Fibroblast of pulmonary artery (primary cell): Measurements from ENCODE around the gene CALR3.
A peak's percentile ranks its signal among the peaks of the same experiment; 100 is the strongest.

Experiments used
- DNase-seq: peaks from one replicate; pipeline ENCODE4 v3.0.0-alpha.2; 2010; ENCODE audit warnings: low read depth
- H3K4me3 ChIP-seq: replicated peaks from 2 replicates; pipeline ENCODE4 v1.5.1; 2011; ENCODE audit warnings: low read depth, mild to moderate bottlenecking, control low read depth, low read length, moderate library complexity
- TF ChIP-seq, protein P1 (sequence below): IDR thresholded peaks from 2 replicates; pipeline ENCODE4 v1.5.1; 2011; ENCODE audit warnings: mild to moderate bottlenecking, control low read depth, low read length, inconsistent platforms; ENCODE audit errors: missing control alignments

CALR3 gene

DNA sequence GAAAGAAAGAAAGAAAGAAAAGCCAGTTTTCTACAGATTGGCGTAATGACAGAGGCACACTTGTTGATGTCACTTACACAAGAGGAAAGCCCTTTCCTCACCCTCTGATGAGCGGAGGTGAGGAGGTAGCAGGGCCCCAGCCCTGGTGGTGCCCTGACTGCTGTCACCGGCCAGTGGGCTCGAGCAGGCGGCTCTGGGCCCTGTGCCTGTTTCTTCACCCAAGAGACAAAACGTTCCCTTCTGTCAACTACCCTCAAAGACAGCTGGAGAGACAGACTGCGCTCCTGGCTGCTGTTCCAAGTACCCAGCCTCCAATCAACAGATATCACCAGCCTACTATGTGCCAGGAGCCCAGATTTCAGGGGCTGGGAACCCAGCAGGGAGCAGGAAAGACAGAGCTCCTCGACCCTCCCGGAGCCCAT lies 34.3 kb downstream of the CALR3 start:
- TF ChIP-seq, protein P1, sequence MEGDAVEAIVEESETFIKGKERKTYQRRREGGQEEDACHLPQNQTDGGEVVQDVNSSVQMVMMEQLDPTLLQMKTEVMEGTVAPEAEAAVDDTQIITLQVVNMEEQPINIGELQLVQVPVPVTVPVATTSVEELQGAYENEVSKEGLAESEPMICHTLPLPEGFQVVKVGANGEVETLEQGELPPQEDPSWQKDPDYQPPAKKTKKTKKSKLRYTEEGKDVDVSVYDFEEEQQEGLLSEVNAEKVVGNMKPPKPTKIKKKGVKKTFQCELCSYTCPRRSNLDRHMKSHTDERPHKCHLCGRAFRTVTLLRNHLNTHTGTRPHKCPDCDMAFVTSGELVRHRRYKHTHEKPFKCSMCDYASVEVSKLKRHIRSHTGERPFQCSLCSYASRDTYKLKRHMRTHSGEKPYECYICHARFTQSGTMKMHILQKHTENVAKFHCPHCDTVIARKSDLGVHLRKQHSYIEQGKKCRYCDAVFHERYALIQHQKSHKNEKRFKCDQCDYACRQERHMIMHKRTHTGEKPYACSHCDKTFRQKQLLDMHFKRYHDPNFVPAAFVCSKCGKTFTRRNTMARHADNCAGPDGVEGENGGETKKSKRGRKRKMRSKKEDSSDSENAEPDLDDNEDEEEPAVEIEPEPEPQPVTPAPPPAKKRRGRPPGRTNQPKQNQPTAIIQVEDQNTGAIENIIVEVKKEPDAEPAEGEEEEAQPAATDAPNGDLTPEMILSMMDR = no peak
- DNase-seq = no peak
- no peak overlapping the region for H3K4me3 ChIP-seq

DNA sequence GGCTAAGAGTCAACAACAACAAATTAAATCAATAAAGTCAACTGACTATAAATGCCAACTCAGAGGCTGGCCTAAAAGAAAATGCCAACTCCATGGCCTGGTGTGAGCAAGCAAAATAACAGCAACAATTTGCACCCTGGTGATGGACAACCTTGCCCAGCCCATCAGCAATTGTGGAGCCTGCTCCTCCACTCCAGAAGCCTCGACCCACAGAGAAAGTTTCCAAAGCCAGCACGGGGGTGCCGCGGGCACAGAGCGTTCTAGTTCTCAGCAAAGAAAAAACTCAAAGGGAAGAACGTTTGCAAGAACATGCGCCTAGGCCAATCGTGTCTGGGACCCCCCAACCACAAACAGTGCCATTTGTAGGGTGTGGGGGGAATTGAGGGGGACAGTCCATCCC lies 35.5 kb downstream of the CALR3 start:
- TF ChIP-seq, protein P1 = no peak
- H3K4me3 ChIP-seq = no peak overlapping the region
- no peak for DNase-seq

DNA sequence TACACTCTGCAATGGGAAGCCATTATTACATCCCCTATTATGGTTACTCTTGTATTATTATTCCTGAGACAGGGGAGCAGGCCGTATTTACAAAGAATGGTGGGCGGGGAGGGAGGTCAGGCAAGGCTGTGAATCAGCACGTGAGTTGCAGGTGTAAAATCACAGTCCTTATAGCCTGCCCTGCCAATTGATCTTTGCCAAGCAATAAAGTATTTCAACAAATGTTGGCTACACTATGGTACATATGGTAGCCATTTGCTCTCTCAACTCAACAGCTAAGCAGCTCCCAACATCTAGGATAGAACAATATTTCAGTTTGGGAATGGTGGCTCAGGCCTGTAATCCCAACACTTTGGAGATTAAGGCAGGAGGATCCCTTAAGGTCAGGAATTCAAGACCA lies 36.3 kb downstream of the CALR3 start:
- TF ChIP-seq, protein P1 = no peak

DNA sequence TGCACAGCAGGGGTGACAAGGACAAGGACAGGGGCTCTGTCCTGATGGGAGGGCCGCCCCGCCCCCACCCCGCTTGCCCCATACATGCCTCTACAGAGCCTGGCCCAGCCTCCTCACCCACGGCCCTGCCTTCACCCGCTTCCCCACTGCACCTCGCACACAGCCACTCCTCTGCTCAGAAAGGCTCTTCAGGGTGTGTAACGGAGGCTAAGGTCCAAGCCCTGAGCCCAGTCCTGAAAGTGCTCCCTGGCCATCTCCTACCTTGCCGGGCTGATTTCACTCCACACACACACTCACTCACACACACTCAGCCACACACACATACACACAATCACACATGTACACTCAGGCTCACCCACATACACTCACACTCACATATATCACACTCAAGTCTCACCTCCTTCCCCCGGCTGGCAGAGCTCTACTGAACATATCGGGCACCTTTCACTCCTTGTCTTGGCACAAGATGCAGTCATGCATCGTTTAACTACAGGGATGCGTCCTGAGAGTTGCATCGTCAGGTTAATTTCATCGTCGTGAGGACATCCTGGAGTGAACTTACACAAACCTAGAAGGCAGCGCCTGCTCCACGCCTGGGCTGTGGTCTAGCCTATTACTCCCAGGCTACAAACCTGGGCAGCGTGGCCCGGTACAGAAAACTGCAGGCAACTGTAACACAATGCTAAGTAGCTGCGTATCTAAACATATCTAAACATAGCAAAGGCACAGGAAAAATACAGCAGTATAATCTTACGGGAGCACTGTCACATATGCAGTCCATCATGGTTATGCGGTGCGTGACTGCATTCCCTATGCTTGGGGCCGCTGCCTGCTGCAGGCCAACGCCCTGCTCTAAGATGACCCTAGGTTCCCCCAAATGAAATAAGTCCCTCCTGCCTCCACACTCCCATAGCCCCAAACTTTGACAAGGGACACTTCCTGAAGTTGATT lies 37.3 kb downstream of the CALR3 start:
- DNase-seq = no peak
- no peak overlapping the region for H3K4me3 ChIP-seq
- TF ChIP-seq, protein P1 = no peak

More for the DNA sequence above, 36.3 kb downstream of the CALR3 start:
- no peak for DNase-seq
- no peak overlapping the region for H3K4me3 ChIP-seq

DNA sequence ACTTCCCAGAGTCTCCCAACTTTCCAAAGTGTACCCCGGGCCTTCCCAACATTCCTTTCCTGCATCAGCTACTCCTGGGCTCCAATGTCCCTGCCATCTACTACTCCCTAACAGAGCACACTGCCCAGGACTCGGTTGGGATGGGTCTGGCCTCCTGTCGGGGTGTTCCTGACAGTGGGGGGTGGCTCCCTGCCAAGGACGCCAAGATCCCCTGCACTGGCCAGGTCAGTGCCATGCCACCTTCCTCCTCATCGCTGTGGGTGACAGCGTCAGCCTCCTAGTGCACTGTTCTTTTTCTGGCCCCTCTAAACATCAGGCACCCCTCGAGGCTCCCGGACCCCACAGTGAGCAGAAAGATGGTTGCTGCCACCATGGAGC lies 38.0 kb downstream of the CALR3 start:
- TF ChIP-seq, protein P1 = no peak
- no peak for DNase-seq
- H3K4me3 ChIP-seq = no peak overlapping the region

DNA sequence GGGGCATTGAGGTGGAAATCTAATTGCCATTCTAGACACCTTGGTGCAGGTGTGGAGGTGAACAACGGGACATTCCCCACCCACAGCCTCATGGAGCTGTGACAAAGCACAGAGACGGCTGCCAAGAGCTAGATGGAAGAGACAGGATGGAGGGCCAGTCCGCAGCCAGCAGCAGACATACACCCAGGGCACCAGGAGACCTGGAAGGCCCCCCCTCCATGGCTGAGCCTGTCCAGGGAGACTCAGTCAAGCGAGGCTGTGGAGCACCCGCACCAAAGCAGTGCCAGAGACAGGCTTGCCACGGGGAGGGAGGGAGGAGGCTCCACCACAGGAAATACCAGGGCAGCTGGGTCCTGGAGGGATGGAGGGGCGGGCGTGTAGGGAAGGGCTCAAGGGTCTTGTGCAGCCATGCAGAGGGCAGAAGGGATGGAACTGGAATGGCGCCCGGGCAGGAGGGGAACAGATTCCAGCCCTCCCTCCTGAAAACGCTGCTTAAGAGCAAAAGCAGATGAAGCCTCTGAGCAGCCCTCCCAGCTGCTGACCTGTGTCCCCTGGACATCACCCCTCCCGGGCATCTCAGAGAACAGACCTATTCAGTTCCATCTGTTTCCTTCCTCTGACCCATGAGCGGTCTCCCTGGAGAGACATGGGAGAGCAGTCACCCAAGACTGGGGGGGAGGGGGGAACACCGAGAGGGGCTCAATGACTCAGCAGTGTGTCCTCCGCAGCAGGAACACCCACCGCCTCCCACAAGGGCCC lies 38.6 kb downstream of the CALR3 start:
- TF ChIP-seq, protein P1 = no peak
- DNase-seq = peak; percentile 53
- peak overlapping the region; percentile 17 for H3K4me3 ChIP-seq
